Transverse colon (tissue), 3 donors: Measurements from ENCODE around the gene GALK2.

Experiments used
- POLR2A ChIP-seq: fragments of 450-650 bp; IDR thresholded peaks from one replicate; pipeline ENCODE4 v1.6.1; 2016; ENCODE audit warnings: antibody characterized with exemption, mild to moderate bottlenecking, moderate library complexity
- TF ChIP-seq, protein P1 (sequence below), 5 experiments: fragments of 200-600 bp in 3 of 5; fragments of 450-650 bp in 2 of 5; sonication (generic) in 3 of 5; IDR thresholded peaks; 1 replicate in 2 of 5; 2 replicates in 3 of 5; pipeline ENCODE4 v1.5.1; 2016 to 2017; ENCODE audit warnings: antibody characterized with exemption in 5 of 5, inconsistent platforms in 3 of 5, mild to moderate bottlenecking in 2 of 5, moderate library complexity in 1 of 5

DNA sequence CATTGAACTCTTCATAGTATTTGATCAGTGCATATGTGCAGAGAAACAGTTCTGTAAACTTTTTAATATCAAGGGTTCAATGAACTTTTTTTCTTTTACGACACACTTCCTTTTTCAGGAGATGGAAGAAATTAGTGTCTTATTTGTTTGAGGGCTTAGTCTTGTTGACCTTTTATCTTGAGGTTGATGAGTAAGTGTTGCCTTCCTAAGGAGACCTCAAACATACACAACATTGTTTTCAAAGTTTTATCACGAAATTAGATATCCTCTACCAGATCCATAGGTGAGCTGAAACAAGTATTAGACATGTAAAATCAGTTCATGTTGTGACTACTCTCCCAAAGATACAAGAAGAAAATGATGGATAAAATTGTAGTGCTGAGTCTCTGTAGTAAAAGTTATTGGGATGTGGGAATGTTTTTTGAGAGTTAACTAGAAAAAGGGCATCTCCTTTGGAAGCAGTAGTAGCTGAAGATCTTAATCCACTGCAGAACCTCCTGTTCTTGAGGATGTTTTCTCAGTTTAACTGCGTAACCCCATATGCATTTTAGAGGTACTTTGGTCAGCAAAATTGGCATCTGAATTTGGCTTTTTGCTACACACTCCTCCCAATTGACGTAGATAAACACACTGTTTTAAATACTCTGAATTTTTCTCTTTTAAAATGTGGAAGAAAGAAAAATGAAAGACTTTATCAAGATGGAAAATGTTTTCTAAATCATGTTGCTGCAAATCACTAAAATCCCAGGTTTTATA lies 116.8 kb downstream of the GALK2 start:
- TF ChIP-seq POLR2A: no peak
- TF ChIP-seq, protein P1, sequence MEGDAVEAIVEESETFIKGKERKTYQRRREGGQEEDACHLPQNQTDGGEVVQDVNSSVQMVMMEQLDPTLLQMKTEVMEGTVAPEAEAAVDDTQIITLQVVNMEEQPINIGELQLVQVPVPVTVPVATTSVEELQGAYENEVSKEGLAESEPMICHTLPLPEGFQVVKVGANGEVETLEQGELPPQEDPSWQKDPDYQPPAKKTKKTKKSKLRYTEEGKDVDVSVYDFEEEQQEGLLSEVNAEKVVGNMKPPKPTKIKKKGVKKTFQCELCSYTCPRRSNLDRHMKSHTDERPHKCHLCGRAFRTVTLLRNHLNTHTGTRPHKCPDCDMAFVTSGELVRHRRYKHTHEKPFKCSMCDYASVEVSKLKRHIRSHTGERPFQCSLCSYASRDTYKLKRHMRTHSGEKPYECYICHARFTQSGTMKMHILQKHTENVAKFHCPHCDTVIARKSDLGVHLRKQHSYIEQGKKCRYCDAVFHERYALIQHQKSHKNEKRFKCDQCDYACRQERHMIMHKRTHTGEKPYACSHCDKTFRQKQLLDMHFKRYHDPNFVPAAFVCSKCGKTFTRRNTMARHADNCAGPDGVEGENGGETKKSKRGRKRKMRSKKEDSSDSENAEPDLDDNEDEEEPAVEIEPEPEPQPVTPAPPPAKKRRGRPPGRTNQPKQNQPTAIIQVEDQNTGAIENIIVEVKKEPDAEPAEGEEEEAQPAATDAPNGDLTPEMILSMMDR (IDR thresholded peaks at IDR 0.05): no peak
